IMR-90 (cell line): ENCODE results near the gene BCL6. TPM values are rescaled to one million over a fixed set of nuclear protein-coding genes. Genes with fewer than 3 reads are reported as not detected.

Source experiments
- ATAC-seq: fragments of 200-7000 bp; cut with Tn5 transposase; 2 replicates; pipeline ENCODE4 v1.9.1; 2020; ENCODE audit warnings: low read depth, mild to moderate bottlenecking, moderate library complexity
- BruUV-seq: library from RNA; stranded (reverse); fragments of 400-500 nt; replicated peaks from 2 replicates; lab custom pipeline; 2021; lab: Mats Ljungman, UMichigan
- CTCF ChIA-PET: fragments of 300-600 bp; formaldehyde crosslinking; extraction: SDS; loops from one replicate; lab custom pipeline; 2021; ENCODE audit warnings: antibody characterized with exemption; lab: Yijun Ruan, JAX
- POLR2A ChIA-PET: fragments of 300-600 bp; sonication (Branson Sonifier 250); formaldehyde crosslinking; loops from one replicate; lab custom pipeline; 2022; ENCODE audit warnings: antibody characterized with exemption; ENCODE audit not compliant: unreplicated experiment; lab: Charles Lee
- DNase-seq: peaks from one replicate; pipeline ENCODE4 v3.0.0; 2013
- H2AFZ ChIP-seq: replicated peaks from 2 replicates; pipeline ENCODE3; 2013; ENCODE audit warnings: low read length, mild to moderate bottlenecking; ENCODE audit not compliant: poor library complexity
- H2AK5ac ChIP-seq: 2 replicates; pipeline ENCODE4 v1.6.1; 2013; ENCODE audit warnings: low read depth, low read length, inconsistent platforms
- H2AK9ac ChIP-seq: replicated peaks from 2 replicates; pipeline ENCODE3; 2013; ENCODE audit warnings: mild to moderate bottlenecking, low read depth, low read length, moderate library complexity; ENCODE audit not compliant: poor library complexity
- H2BK120ac ChIP-seq: 2 replicates; pipeline ENCODE4 v1.6.1; 2013; ENCODE audit warnings: low read depth, low read length, inconsistent platforms
- H2BK15ac ChIP-seq: 3 replicates; pipeline ENCODE4 v1.6.1; 2013; ENCODE audit warnings: low read depth, low read length, inconsistent platforms
- H2BK20ac ChIP-seq: 2 replicates; pipeline ENCODE4 v1.6.1; 2013; ENCODE audit warnings: low read depth, mild to moderate bottlenecking, inconsistent platforms, low read length, moderate library complexity
- H2BK5ac ChIP-seq: 2 replicates; pipeline ENCODE4 v1.6.1; 2013; ENCODE audit warnings: mild to moderate bottlenecking, low read depth, low read length, inconsistent platforms; ENCODE audit not compliant: poor library complexity, severe bottlenecking
- H3K14ac ChIP-seq: replicated peaks from 2 replicates; pipeline ENCODE4 v1.6.1; 2013; ENCODE audit warnings: low read depth, low read length, inconsistent platforms
- H3K18ac ChIP-seq: 2 replicates; pipeline ENCODE4 v1.6.1; 2013; ENCODE audit warnings: low read depth, low read length, control low read depth
- H3K23ac ChIP-seq: 2 replicates; pipeline ENCODE4 v1.6.1; 2013; ENCODE audit warnings: low read depth, low read length, inconsistent platforms
- H3K27ac ChIP-seq: 2 replicates; pipeline ENCODE4 v1.5.1; 2013; ENCODE audit warnings: mild to moderate bottlenecking, control low read depth, low read length; ENCODE audit not compliant: insufficient read depth
- H3K27me3 ChIP-seq: 2 replicates; pipeline ENCODE4 v1.6.1; 2013; ENCODE audit warnings: low read length; ENCODE audit not compliant: control insufficient read depth, insufficient read depth
- H3K36me3 ChIP-seq: 2 replicates; pipeline ENCODE4 v1.6.1; 2013; ENCODE audit warnings: low read length, mixed read lengths; ENCODE audit not compliant: control insufficient read depth, insufficient read depth
- H3K4ac ChIP-seq: 2 replicates; pipeline ENCODE4 v1.6.1; 2013; ENCODE audit warnings: low read depth, low read length, inconsistent platforms
- H3K4me1 ChIP-seq: 2 replicates; pipeline ENCODE4 v1.6.1; 2013; ENCODE audit warnings: low read length, mixed read lengths; ENCODE audit not compliant: control insufficient read depth, insufficient read depth
- H3K4me2 ChIP-seq: 2 replicates; pipeline ENCODE4 v1.6.1; 2013; ENCODE audit warnings: low read depth, mild to moderate bottlenecking, control low read depth, low read length, moderate library complexity
- H3K4me3 ChIP-seq: 2 replicates; pipeline ENCODE4 v1.5.1; 2013; ENCODE audit warnings: low read depth, mild to moderate bottlenecking, control low read depth, low read length, moderate library complexity; ENCODE audit not compliant: insufficient read depth
- H3K56ac ChIP-seq: 2 replicates; pipeline ENCODE4 v1.6.1; 2013; ENCODE audit warnings: low read length, inconsistent platforms; ENCODE audit not compliant: insufficient read depth; ENCODE audit errors: extremely low read depth
- H3K79me1 ChIP-seq, 2 experiments: 2 replicates each; pipeline ENCODE4 v1.6.1; 2013; ENCODE audit warnings: low read length in 2 of 2, inconsistent platforms in 1 of 2, low read depth in 1 of 2
- H3K9ac ChIP-seq: 2 replicates; pipeline ENCODE4 v1.6.1; 2013; ENCODE audit warnings: low read depth, low read length, control low read depth
- H3K9me1 ChIP-seq: 2 replicates; pipeline ENCODE4 v1.6.1; 2013; ENCODE audit warnings: low read length, inconsistent platforms; ENCODE audit not compliant: insufficient read depth
- H3K9me3 ChIP-seq: 2 replicates; pipeline ENCODE4 v1.6.1; 2013; ENCODE audit warnings: low read length; ENCODE audit not compliant: control insufficient read depth, insufficient read depth
- H4K20me1 ChIP-seq: 2 replicates; pipeline ENCODE4 v1.6.1; 2013; ENCODE audit warnings: low read length, inconsistent platforms; ENCODE audit not compliant: insufficient read depth
- H4K5ac ChIP-seq: 2 replicates; pipeline ENCODE4 v1.6.1; 2013; ENCODE audit warnings: mild to moderate bottlenecking, low read depth, low read length, control low read depth
- H4K8ac ChIP-seq, 2 experiments: 2 replicates each; pipeline ENCODE4 v1.6.1; 2013; ENCODE audit warnings: low read depth in 2 of 2, low read length in 2 of 2, control low read depth in 1 of 2, inconsistent platforms in 1 of 2
- H4K91ac ChIP-seq: 2 replicates; pipeline ENCODE4 v1.6.1; 2013; ENCODE audit warnings: low read depth, low read length, inconsistent platforms; ENCODE audit not compliant: insufficient read depth
- BHLHE40 ChIP-seq: fragments of 150-350 bp; IDR thresholded peaks from 2 replicates; pipeline ENCODE4 v1.6.1; 2016; ENCODE audit warnings: mild to moderate bottlenecking, low read depth, low read length
- CEBPB ChIP-seq: IDR thresholded peaks from 2 replicates; pipeline ENCODE4 v1.6.1; 2012; ENCODE audit warnings: low read depth, low read length, improper control_type of control experiment
- CHD1 ChIP-seq: IDR thresholded peaks from 2 replicates; pipeline ENCODE4 v1.6.1; 2012; ENCODE audit warnings: low read depth, low read length, improper control_type of control experiment
- CTCF ChIP-seq: conservative IDR thresholded peaks from 2 replicates; pipeline ENCODE4 v1.5.1; 2012; ENCODE audit warnings: mild to moderate bottlenecking, low read depth, low read length, improper control_type of control experiment
- ELK1 ChIP-seq: fragments of 150-350 bp; IDR thresholded peaks from 2 replicates; pipeline ENCODE4 v1.6.1; 2016; ENCODE audit warnings: low read depth, mild to moderate bottlenecking, low read length, moderate library complexity, borderline replicate concordance
- FOS ChIP-seq: fragments of 150-350 bp; IDR thresholded peaks from 2 replicates; pipeline ENCODE4 v1.6.1; 2016; ENCODE audit warnings: low read depth, low read length
- MAFK ChIP-seq: IDR thresholded peaks from 2 replicates; pipeline ENCODE4 v1.6.1; 2012; ENCODE audit warnings: low read depth, low read length, improper control_type of control experiment
- MAZ ChIP-seq: IDR thresholded peaks from 2 replicates; pipeline ENCODE4 v1.6.1; 2012; ENCODE audit warnings: low read depth, mild to moderate bottlenecking, low read length, improper control_type of control experiment, moderate library complexity, borderline replicate concordance
- MXI1 ChIP-seq: IDR thresholded peaks from 2 replicates; pipeline ENCODE4 v1.6.1; 2012; ENCODE audit warnings: low read depth, mild to moderate bottlenecking, low read length, moderate library complexity, borderline replicate concordance
- NFE2L2 ChIP-seq: fragments of 150-350 bp; IDR thresholded peaks from 2 replicates; pipeline ENCODE4 v1.6.1; 2016; ENCODE audit warnings: low read depth, mild to moderate bottlenecking, low read length
- POLR2A ChIP-seq: IDR thresholded peaks from 2 replicates; pipeline ENCODE4 v1.6.1; 2012; ENCODE audit warnings: mild to moderate bottlenecking, low read depth, low read length
- RAD21 ChIP-seq: IDR thresholded peaks from 2 replicates; pipeline ENCODE4 v1.6.1; 2012; ENCODE audit warnings: low read length, improper control_type of control experiment
- RCOR1 ChIP-seq: IDR thresholded peaks from 2 replicates; pipeline ENCODE4 v1.6.1; 2012; ENCODE audit warnings: mild to moderate bottlenecking, low read length, improper control_type of control experiment; ENCODE audit not compliant: insufficient replicate concordance
- RFX5 ChIP-seq: IDR thresholded peaks from 2 replicates; pipeline ENCODE4 v1.8.0; 2012; ENCODE audit warnings: low read depth, mild to moderate bottlenecking, low read length, moderate library complexity
- SMC3 ChIP-seq: fragments of 150-350 bp; IDR thresholded peaks from 2 replicates; pipeline ENCODE4 v1.6.1; 2016; ENCODE audit warnings: low read depth, mild to moderate bottlenecking, antibody characterized with exemption, low read length, moderate library complexity
- USF2 ChIP-seq: fragments of 150-350 bp; IDR thresholded peaks from 2 replicates; pipeline ENCODE4 v1.6.1; 2017; ENCODE audit warnings: mild to moderate bottlenecking, antibody characterized with exemption, low read length, low read depth
- WGBS, 2 experiments: methylation state at CpG; one replicate each; pipeline versions ENCODE4 v1.1.5 to v1.1.7; 2013; ENCODE audit warnings: missing lambda C conversion rate in 2 of 2; ENCODE audit not compliant: insufficient read length in 1 of 2; ENCODE audit errors: extremely low coverage in 2 of 2; 5-methylcytosine and 5-hydroxymethylcytosine counted together
- dilution Hi-C: fragments of 300-500 bp; cut with HindIII; formaldehyde crosslinking; loops from one replicate; pipeline ENCODE4 v1.14.3; 2018; ENCODE audit warnings: low sequenced_read_pairs; ENCODE audit not compliant: unreplicated experiment
- in situ Hi-C: fragments of 300-500 bp; cut with MboI; formaldehyde crosslinking; loops from 3 replicates; pipeline ENCODE4 v1.14.3; 2019; ENCODE audit warnings: low sequenced_read_pairs, inconsistent platforms, mixed read lengths
- intact Hi-C: fragments of 100-400 bp; cut with micrococcal nuclease; formaldehyde crosslinking; loops from 2 replicates; pipeline ENCODE4 v1.10.0; 2022
- polyA plus RNA-seq, 3 experiments: library from polyadenylated mRNA; depleted of rRNA; stranded (reverse); fragments of >200 nt; gene quantifications; 2 replicates each; pipeline ENCODE4 v1.2.3, GENCODE V29; 2012; ENCODE audit warnings: low replicate concordance in 1 of 3
- total RNA-seq: library from RNA; depleted of rRNA; stranded (reverse); fragments of >200 nt; gene quantifications from 2 replicates; pipeline ENCODE4 v1.2.3, GENCODE V29; 2012

Gene BCL6
- total and polyA plus RNA-seq, 2 of the 4 experiments (the other 2 are of a cell fraction), result 19.7 to 22.6 TPM

GRCh38 chr3:187758318-187758955 is 13.2 kb upstream of the BCL6 start:
- in situ Hi-C loops, result no loop called here
- H2BK120ac ChIP-seq, result no peak overlapping the region
- CTCF ChIA-PET, result interaction anchor here (0.7 kb wide), 1 partner anchor 9 kb away, joined by 3 read pairs; no protein-coding TSS in a partner anchor

More at GRCh38 chr3:187758318-187758955, 13.2 kb upstream of the BCL6 start:
- no peak overlapping the region for H4K91ac ChIP-seq
- H3K36me3 ChIP-seq, result no peaks in the 10 kb centered on the region
- no peak overlapping the region for H3K56ac ChIP-seq
- peaks cover 7% of the 10 kb centered on the region for H3K27me3 ChIP-seq
- no peak overlapping the region for H3K23ac ChIP-seq
- H2AK5ac ChIP-seq, result no peak overlapping the region
- POLR2A ChIA-PET, result no interaction called here
- no peak overlapping the region for H4K5ac ChIP-seq
- no peaks in the 10 kb centered on the region for H3K79me1 ChIP-seq
- H3K4me1 ChIP-seq, result peaks cover 6% of the 10 kb centered on the region
- H3K14ac ChIP-seq, result no peak overlapping the region
- H4K20me1 ChIP-seq, result no peaks in the 10 kb centered on the region
- no peak overlapping the region for H2AFZ ChIP-seq
- H3K9me3 ChIP-seq, result no peaks in the 10 kb centered on the region
- no peak overlapping the region for H4K8ac ChIP-seq
- WGBS, 2 experiments, result no CpG with 5 or more reads among the region's 1 CpG
- TF ChIP-seq CHD1, result no peak
- no peak for TF ChIP-seq MXI1
- TF ChIP-seq NFE2L2, result no peak
- TF ChIP-seq POLR2A, result no peak
- TF ChIP-seq MAFK, result no peak
- TF ChIP-seq ELK1, result no peak
- TF ChIP-seq CTCF, result no peak
- no peak for TF ChIP-seq MAZ
- no peak for TF ChIP-seq BHLHE40
- TF ChIP-seq FOS, result no peak
- no peak for TF ChIP-seq SMC3
- TF ChIP-seq USF2, result no peak
- no peak for TF ChIP-seq CEBPB
- no peak for TF ChIP-seq RFX5
- TF ChIP-seq RAD21, result no peak
- no peak for TF ChIP-seq RCOR1
- no peak overlapping the region for H2AK9ac ChIP-seq
- ATAC-seq (no peak), DNase-seq (no peak)
- no peak overlapping the region for H3K27ac ChIP-seq
- no peak overlapping the region for H3K4ac ChIP-seq
- H3K4me2 ChIP-seq, result no peak overlapping the region
- intact Hi-C loops, result no loop called here
- H2BK5ac ChIP-seq, result no peak overlapping the region
- H3K9me1 ChIP-seq, result no peaks in the 10 kb centered on the region
- H3K4me3 ChIP-seq, result no peak overlapping the region
- H2BK20ac ChIP-seq, result no peak overlapping the region
- no peak overlapping the region for H3K18ac ChIP-seq
- dilution Hi-C loops, result no loop called here
- no TSS peak for BruUV-seq
- H2BK15ac ChIP-seq, result no peak overlapping the region
- H3K9ac ChIP-seq, result no peak overlapping the region
